Measurements from ENCODE around the gene PPIF. TPM values are rescaled to one million over a fixed set of nuclear protein-coding genes. Genes with fewer than 3 reads are reported as not detected.
A peak's percentile ranks its signal among the peaks of the same experiment; 100 is the strongest.

Gene PPIF
- total and polyA plus RNA-seq, 2 of the 4 experiments (the other 2 are of a cell fraction) = 29.2 to 130 TPM

DNA sequence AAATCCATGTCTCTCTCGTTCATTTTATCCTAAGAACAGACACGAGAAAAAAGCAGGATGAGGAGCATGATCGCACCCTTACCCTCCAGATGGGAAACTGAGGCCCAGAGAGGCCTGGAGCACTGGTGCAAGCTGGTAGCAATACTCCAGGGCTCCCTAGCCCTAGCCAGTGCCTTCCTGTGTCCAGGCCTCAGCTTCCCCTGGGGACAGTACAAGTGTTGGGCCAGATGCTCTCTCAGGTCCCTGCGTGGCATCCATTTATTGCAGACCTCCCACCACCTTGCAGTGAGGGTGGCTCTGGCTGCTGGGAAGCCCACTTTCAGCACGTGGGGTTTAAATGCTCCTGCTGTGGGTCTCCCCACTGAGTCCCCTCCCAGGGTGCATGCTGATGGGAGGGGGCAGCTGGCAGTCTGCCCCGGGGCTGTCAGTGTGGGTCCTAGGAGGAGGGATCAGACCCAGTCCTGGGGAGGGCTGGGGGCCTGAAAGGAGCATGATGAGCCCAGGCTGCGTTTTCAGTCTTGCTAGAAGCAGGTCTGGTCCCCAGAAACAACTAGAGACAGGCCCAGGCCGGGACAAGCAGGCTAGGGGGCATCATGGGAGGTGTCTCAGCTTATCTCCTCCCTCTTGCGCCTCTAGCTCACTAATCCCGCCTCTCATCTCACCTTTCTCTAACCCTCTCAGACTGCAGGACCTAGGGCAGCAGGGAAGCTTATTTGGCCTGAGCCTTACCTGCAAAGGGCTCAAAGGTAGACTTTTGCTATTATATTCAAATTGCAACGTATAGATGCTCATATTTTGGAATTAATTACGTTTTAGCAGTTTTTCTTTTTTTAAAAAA lies 662 bp upstream of the PPIF start:
- peaks cover 28% of the 10 kb centered on the region for H4K20me1 ChIP-seq (ENCODE audit: insufficient read depth, low read length)
- peak overlapping the region; percentile 45; the same call in 1 of the 2 replicates for H2BK20ac ChIP-seq (ENCODE audit: low read depth, low read length)
- H4K5ac ChIP-seq (ENCODE audit: low read depth, low read length) = peak overlapping the region; percentile 29; the same call in 1 of the 2 replicates
- H2BK15ac ChIP-seq (ENCODE audit: low read depth, low read length) = no peak overlapping the region
- ChIA-PET POLR2A (ENCODE audit: unreplicated experiment) (no interaction called here), CTCF (no interaction called here)
- H3K4me2 ChIP-seq (ENCODE audit: low read depth, low read length) = no peak overlapping the region
- H2BK120ac ChIP-seq (ENCODE audit: low read depth, low read length) = no peak overlapping the region; the same call in 1 of the 2 replicates
- peaks cover 22% of the 10 kb centered on the region for H3K9me1 ChIP-seq (ENCODE audit: insufficient read depth, low read length)
- H3K9ac ChIP-seq (ENCODE audit: low read depth, low read length) = no peak overlapping the region
- intact Hi-C loops (cut with micrococcal nuclease) = no loop called here
- H3K4me1 ChIP-seq (ENCODE audit: control insufficient read depth, insufficient read depth, low read length) = peaks cover 15% of the 10 kb centered on the region
- 64% methylated on average over 5 of the region's 12 CpGs; no CpG with 5 or more reads in 1 of the 2 experiments for WGBS, 2 experiments (ENCODE audit: extremely low coverage in 2 of 2, insufficient read length in 1 of 2)
- H4K8ac ChIP-seq (ENCODE audit: low read depth in 2 of 2, low read length in 2 of 2) = peak overlapping the region in 1 of 2 experiments; percentile 49; a peak in 1 of 4 replicates
- H3K4ac ChIP-seq (ENCODE audit: low read depth, low read length) = no peak overlapping the region; the same call in 1 of the 2 replicates
- no peak overlapping the region for H2BK5ac ChIP-seq (ENCODE audit: low read depth, low read length, poor library complexity, severe bottlenecking)
- no peak for TF ChIP-seq SMC3 (IDR thresholded peaks at IDR 0.05; ENCODE audit: low read depth, low read length)
- H3K27ac ChIP-seq (ENCODE audit: insufficient read depth, low read length) = no peak overlapping the region
- H2AFZ ChIP-seq (replicated peaks; ENCODE audit: low read length, poor library complexity) = peak overlapping the region; percentile 46
- peak overlapping the region; percentile 82 for H2AK5ac ChIP-seq (ENCODE audit: low read depth, low read length)
- H3K56ac ChIP-seq (ENCODE audit: extremely low read depth, insufficient read depth, low read length) = no peak overlapping the region
- no peak overlapping the region; the same call in 1 of the 2 replicates for H3K23ac ChIP-seq (ENCODE audit: low read depth, low read length)
- H3K9me3 ChIP-seq (ENCODE audit: control insufficient read depth, insufficient read depth, low read length) = no peaks in the 10 kb centered on the region
- dilution Hi-C loops (cut with HindIII; ENCODE audit: low sequenced_read_pairs, unreplicated experiment) = no loop called here
- H3K4me3 ChIP-seq (ENCODE audit: insufficient read depth, low read depth, low read length) = no peak overlapping the region
- H2AK9ac ChIP-seq (replicated peaks; ENCODE audit: low read depth, low read length, poor library complexity) = peak overlapping the region; percentile 89
- DNase-seq = no peak
- H4K91ac ChIP-seq (ENCODE audit: insufficient read depth, low read depth, low read length) = no peak overlapping the region
- peaks cover 17 to 37% of the 10 kb centered on the region in 2 experiments; a peak in 3 of 4 replicates for H3K79me1 ChIP-seq (ENCODE audit: low read depth in 1 of 2, low read length in 2 of 2)
- ATAC-seq (ENCODE audit: low read depth) = no peak
- peaks cover 22% of the 10 kb centered on the region for H3K36me3 ChIP-seq (ENCODE audit: control insufficient read depth, insufficient read depth, low read length)
- no TSS peak for BruUV-seq (replicated peaks)
- H3K18ac ChIP-seq (ENCODE audit: low read depth, low read length) = no peak overlapping the region
- H3K27me3 ChIP-seq (ENCODE audit: control insufficient read depth, insufficient read depth, low read length) = no peaks in the 10 kb centered on the region
- H3K14ac ChIP-seq (replicated peaks; ENCODE audit: low read depth, low read length) = 0 out of 2 replicates have a peak overlapping the region, but pooled peaks have one; percentile 43
- in situ Hi-C loops (cut with MboI; ENCODE audit: low sequenced_read_pairs) = no loop called here
